GM19025 (cell line): Measurements from ENCODE around the gene SESN2.

Experiments used
- ATAC-seq: cut with Tn5 transposase; IDR thresholded peaks from one replicate; pipeline ENCODE4 v1.9.1; 2021; ENCODE audit warnings: mild to moderate bottlenecking, low read depth, moderate library complexity; ENCODE audit not compliant: unreplicated experiment

The SESN2 gene, protein sequence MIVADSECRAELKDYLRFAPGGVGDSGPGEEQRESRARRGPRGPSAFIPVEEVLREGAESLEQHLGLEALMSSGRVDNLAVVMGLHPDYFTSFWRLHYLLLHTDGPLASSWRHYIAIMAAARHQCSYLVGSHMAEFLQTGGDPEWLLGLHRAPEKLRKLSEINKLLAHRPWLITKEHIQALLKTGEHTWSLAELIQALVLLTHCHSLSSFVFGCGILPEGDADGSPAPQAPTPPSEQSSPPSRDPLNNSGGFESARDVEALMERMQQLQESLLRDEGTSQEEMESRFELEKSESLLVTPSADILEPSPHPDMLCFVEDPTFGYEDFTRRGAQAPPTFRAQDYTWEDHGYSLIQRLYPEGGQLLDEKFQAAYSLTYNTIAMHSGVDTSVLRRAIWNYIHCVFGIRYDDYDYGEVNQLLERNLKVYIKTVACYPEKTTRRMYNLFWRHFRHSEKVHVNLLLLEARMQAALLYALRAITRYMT

DNA sequence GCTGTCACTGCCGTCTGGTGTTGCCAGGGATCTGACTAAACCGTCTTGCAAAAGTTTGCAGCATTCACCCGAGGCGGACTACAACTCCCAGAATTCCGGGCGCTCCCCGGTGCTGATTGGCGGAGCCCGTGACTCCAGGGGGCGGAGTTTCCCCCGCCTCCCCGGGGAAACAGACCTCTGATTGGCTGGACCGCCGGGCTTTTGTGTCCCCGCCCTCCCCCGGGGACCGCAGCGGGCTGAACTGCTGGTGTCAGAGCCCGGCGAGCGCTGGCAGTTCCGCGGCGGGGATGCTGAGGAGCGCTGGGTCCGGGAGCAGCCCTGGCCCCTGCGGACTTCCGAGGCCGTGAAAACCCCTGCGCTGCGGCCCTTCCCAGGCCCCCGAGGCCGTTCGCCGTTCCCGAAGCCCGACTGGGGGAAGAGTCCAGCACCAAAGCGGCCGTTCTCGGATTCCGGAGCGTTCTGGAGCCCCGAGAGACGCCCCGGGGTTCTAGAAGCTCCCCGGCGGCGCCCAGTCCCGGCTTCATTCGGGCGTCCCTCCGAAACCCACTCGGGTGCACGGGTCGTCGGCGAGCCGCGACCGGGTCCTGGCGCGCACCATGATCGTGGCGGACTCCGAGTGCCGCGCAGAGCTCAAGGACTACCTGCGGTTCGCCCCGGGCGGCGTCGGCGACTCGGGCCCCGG, at the start of gene SESN2:
TSS of gene SESN2 (plus strand) at position 267 of the 682 bp plus-strand sequence. CDS start at position 597, 330 bp downstream.
- ATAC-seq = peak; percentile 98

DNA sequence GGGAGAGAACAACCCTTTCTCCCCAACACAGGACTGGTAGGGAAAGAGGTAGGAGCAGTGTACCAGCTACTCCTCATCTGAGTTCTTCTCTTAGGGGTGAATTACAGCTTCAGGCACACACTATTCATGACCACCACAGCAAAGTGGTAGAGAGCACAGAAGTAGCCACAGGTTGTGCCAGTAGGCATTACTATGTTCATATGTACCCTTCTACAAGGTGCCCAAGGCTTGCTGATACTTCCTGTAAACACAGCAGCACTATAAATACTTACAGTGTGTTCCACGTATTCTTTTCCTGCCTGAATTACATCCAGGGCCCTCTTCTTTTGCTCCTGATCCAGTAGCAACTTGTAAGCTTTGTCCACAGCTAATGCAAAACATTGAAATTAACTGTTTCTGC, 49.6 kb upstream of the SESN2 start:
- no peak for ATAC-seq

DNA sequence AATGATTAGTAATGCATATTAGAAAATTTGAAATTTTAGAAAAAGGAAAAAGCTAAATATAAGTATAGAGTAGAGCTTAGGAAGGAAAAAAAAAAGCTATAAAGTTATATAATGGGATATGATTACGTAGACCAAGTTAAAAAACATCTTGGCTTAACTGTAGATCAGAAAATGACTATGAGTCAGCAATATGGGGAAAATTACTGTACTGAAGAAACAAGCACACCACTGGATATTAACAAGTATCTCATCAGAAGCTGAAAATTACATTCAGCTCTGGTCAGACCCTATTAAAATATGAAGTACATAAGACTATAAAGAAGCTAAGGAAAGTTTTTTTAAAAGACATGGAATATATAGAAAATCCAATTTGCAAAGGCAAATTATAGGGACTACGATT, 46.0 kb upstream of the SESN2 start:
- ATAC-seq = no peak

DNA sequence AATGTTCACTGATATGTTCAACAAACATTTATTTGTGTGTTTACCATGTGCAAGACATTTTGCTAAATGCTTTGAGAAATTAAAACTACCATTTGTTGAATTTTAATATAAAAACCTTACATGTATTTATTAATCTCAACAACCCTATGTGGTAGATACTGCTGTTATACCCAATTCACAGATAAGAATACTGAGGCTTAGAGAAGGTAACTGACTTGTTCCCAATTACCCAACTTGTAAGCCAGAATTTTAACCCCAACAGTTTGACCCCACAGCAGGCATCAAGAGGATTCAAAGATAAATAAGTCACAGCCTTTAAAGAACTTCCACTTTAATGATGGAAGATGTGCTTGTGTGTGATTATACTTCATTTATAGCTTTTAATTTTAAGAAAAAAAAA, 30.2 kb upstream of the SESN2 start:
- no peak for ATAC-seq

DNA sequence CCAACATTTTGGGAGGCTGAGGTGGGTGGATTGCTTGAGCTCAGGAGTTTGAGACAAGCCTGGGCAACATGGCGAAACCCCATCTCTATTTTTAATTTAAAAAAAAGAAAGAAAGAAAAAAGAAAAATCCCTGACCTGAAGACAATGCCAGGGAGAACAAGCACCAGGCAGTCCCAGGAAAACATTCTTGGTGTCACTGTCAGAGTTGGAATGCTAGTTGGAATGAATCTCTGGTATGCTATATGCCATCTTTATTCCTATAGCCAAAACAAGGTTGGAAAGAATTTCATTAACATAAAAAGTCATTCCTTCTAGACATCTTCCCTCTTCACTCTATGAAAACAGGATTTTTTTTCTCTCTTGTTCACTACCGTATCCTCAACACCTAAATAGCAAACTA, 29.3 kb upstream of the SESN2 start:
- no peak for ATAC-seq

DNA sequence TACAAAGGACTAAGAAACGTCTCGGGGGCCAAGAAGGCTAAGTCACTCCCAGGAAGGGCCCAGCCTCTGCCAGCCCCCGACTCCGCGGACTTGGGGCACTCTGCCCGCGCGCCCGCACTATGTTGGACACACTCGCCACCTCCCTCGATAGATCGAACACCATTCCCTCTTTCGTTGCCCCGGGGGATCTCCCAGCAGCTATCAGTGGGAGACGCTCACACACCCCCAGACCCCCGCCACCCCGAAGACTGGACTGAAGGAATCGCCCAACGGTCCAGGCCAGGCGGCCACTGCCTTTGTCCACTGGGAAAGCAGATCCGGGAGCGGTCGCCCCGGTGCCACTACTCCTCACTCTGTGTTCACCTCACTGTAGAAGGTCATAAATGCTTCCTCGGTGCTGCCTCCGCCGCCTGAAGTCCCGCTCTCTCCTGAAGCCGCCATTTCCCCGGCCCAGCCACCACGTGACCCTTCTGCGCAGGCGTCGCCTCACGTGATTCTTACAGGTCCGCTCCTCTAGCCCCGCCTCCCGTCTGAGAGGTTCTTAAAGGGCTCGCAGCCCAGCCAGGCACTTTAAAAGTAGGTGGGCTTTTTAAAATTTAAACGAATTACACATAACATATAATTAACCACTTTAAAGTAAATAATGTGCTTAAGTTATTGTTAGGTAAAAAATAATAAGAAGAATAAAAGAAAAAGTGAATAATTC, 26.6 kb upstream of the SESN2 start, which contains the start of gene DNAJC8:
TSS of gene DNAJC8 (minus strand) at position 472 of the 706 bp plus-strand sequence. CDS start at position 441, 31 bp downstream.
- peak; percentile 34 for ATAC-seq

DNA sequence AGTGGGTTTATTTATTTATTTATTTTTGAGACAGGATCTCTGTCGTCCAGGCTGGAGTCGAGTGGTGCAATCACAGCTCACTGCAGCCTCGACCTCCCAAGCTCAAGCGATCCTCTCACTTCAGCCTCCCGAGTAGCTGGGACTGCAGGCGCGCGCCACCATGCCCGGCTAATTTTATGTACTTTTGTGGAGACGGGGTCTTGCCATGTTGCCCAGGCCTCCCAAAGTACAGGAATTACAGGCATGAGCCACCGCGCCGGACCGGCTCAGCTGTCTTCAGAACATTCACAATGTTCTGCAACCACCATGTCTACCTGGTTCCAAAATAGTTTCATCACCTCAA, 26.1 kb upstream of the SESN2 start:
- ATAC-seq = no peak

DNA sequence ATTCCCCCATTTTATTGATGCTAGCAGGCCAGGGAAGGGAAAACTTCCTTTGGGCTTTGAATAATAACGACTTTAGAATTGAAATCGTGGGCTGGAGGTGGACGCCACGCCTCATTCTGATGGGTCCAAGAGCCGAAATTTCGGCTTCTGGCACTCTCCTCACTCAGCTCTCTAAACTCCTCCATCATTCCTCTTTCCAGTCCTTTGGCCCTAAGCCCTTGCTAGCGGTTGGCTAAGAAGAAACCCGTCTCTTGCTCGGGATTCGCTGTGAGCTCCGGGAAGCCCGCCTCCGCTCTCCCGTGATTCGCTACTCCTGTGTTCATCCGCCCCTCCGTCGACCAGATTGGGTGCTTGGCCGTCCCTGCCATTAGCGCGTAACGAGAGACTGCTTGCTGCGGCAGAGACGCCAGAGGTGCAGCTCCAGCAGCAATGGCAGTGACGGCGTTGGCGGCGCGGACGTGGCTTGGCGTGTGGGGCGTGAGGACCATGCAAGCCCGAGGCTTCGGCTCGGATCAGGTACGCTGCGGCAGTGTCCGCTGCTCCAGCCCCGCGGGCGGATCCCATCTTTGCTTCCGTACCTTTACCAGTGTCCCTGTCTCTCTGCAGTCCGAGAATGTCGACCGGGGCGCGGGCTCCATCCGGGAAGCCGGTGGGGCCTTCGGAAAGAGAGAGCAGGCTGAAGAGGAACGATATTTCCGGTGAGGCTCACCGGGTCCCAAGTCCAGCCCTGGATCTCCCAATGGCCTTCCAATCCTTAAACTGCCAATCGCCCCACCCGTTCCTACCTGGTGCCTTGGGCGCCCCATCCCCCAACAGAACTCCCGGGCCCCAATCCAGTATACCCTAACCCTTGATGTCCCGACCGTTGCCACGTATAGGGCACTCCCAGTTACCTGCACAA, 23.3 kb upstream of the SESN2 start, which contains the start of gene ATP5IF1:
TSS of gene ATP5IF1 (plus strand) at position 370 of the 901 bp plus-strand sequence. CDS start at position 430, 60 bp downstream.
- peak; percentile 91 for ATAC-seq

DNA sequence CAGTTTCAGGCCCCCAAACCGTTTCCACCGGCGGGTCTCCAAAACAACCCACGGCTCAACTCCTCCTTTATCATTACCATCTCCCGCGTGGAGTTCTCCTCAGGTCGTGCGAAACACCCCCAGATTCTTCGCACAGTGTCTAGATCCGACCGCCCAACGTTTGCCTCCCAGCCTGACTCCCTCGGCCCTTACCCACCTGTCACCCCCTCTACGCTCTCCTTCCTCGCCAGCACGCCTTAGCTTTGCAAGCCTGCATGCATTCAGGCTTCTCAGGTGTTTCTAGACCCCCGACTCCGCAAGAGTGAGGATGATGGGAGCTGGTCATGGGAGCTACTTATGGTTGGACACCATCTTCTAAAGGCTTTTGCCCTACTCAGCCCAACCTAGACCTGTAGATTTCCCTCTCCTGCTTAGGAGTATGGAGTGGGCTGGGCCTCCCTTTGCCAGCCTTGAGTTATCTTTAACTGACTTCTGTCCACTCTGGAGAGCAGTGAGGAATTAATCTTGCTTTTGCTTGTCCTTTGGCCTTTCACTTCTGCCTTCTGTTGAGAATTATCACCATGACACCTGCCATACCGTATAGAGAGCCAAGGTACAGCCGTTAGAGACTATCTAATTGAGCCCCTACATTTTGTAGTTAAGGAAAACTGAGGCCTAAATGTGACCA, 22.5 kb upstream of the SESN2 start:
- no peak for ATAC-seq

DNA sequence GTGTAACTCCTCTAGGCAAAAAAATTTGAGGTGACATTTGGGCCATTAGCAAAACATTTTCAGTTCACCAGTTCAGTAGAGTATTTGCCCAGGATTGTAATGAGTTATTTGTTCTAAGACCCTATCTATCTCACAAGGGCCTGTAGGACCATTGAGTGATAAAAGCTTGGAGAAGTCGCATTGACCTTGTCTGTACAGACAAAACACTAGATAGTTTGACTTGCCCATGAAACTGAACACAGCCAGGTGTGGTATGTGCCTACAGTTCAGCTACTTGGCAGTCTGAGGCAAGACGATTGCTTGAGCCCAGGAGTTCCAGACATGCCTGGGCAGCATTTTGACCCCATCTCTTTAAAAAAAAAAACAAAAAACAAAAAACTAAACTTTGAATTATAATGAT, 20.3 kb upstream of the SESN2 start:
- ATAC-seq = no peak

DNA sequence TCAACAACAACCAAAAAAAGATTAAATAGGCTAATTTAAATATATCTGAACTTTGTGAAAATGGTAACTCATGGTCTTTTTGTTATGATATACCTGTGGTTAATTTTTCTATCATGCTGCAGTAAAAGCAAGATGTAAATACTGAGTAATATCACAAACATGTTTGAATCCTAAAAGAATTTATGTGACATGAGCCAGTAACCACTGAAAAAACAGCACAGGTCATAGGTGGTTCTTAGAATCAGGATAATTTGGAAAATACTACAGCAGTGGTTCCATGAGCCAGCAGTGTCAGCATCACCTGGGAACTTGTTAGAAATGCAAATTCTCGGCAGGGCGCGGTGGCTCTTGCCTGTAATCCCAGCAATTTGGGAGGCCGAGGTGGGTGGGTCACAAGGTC, 19.3 kb upstream of the SESN2 start:
- ATAC-seq = no peak

DNA sequence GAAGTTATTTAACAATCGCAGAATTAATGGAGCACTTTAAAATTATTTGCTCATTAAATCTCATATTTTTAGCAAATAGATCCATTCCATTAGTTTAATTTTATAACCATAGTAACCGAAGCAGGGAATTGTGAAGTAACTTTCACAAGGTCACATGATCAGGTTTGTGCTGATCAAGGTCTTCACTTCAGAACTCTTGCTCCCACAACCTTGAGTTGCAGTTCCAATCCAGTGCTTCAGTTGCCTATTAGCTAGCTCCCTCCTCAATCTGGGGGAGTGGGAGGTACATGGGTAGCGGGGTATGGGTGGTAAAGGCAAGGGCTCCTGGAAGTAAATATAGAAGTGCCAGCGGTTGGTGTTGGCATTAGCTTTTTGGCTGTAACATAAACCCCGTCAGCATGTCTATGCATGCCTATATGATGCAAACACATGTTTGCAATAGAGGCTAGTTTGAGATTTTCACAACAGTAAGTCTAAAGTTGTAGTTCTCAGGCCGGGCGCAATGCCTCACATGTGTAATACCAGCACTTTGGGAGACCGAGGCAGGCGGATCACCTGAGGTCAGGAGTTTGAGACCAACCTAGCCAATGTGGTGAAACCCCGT, 17.6 kb upstream of the SESN2 start:
- no peak for ATAC-seq

DNA sequence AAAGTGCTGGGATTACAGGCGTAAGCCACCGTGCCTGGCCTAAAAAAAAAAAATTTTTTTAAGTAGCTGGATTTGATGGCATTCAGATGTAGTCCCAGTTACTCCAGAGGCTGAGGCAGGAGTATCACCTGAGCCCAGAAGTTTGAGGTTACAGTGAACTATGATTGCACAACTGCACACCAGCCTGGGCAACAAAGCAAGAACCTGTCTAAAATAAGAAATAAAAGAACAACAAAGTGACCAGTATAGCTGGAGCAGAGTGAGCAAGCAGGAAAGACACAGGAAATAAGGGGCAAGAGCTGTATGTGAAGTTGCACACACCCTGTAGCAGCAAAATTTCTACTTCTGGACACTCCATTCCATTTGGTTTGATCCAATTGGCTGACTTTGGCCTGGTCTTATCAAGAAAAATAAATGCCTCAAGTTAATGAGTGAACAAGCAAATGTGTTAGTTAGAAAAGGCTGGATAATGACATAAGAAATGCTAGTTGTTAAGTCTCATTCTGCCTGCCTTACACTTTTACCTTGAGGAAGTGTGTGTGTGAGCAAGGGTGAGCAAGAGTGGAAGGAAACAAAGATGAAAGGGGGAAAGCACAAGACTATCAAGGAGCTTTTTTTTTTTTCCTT, 15.5 kb upstream of the SESN2 start:
- ATAC-seq = no peak

DNA sequence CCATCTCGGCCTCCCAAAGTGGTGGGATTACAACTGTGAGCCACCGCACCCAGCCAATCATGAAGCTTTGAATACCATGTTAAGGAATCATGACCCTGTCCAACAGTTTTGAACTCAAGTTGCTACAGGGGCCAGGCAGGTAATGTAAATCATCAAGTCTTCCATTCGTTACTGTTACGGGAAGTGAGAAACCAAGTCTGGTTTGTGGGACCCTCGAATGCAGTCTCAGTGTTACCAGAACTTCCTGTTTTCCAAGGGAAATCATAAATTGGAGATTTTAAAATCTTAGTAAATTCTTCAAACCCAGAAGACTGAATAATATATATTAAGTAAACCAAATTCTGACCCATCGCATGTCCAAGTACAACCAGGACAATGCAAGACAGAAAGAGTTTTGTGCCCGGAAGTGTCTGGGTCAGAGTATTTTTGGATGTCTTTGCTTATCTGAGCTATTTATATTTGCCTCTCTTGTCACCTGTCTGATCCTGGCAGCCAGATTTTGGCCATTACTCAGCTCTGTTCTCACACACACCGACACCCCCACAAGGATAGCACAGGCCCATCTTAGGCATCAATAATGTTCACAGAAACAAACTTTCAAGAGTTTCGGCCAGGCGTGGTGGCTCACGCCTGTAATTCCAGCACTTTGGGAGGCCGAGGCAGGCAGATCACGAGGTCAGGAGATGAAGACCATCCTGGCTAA, 14.6 kb upstream of the SESN2 start:
- ATAC-seq = no peak

DNA sequence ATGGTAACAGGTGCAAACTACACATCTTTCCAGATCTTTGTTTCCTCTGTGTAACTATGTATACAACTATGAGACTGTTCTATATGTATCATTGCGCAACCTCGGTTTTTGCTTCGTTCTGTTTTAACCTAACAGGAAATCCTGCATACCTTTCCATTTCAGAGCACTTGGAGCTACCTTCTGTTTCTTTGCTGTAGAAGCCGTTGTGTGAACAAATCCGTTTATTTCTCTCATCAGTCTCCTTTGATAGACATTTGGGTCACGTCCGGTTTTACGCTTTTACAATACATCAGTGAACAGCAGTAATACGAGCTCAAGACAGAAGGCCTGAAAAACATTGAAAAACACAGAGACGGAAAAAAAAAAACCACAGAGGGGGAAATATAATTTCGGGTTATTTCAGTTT, 12.9 kb upstream of the SESN2 start:
- no peak for ATAC-seq

DNA sequence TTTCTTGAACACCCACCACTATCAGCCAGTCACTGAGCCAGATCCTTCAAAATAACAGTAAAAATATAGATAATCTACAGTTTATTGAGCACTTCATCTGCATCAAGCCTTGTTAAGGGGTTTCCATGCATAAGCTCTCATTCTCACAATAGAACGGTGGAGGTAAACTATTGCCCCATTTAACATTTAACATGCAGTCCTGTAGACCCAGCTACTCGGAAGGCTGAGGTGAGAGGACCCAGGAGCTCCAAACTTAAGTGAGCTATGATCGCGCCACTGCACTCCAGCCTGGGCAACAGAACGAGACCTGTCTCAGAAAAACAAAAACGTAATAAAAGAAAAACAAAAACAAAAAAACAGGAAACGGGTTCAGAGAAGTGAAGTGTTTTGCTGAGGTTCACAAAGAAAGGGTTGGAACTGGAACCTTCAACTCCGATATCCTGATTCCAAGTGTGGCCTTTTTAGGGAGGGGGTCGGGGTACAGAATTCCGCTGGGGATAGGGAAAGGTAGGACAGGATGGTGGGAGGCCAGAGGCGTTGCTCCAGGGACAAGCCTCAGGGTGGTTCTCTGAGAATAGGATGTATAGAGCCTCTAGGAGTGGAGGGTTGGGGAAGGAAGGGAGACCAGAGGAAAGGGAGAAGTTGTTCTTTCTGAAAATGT, 11.6 kb upstream of the SESN2 start:
- no peak for ATAC-seq

DNA sequence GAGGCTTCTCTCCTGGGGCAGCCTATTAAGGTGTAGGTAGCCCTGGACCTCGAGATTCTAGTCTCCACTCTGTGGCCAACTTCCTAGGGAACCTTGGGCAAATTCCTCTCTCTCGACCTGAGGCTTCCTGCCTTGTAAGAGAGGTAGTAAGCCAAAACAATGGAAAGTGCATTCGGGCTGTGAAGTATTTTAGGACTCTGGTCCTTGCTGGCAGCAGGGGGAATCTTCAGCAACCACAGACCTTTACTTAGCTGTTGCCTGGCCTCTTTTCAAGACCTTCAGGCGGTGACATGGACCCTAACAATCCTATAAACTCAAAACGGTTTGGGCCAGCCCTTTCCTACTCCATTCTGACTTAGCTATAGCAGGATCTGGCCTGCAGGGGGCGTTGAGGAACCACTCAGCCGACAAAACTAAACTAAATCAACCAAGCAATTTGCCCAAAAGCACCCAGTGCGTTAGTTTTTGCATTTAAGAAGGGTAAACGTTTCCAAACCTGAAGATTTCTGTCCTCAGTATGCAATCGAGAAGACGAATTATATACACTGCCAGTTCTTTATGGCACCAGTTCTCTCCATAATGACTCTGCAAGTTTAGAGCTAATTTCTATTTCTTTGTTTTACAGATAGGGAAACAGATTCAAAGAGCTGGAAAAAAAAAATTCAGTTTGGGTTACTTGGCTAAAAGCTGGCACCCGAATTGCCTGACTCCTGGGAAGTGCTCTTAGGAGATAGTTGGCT, 10.9 kb upstream of the SESN2 start:
- no peak for ATAC-seq
